ENCODE measurements around the gene BTRC.
A peak's percentile ranks its signal among the peaks of the same experiment; 100 is the strongest.
"Not testable (repeated sequence)": the region's sequence is repeated elsewhere in the genome, so short reads cannot be mapped to it uniquely, and the experiment has no call there.

The BTRC gene

GRCh38 chr10:101585841-101586240 lies 231.9 kb downstream of the BTRC start:
- 92 to 97% methylated on average over 8 to 9 of the region's 9 CpGs for WGBS, 2 experiments (ENCODE audit: insufficient coverage in 2 of 2)
- no peaks in the 10 kb centered on the region for H3K4me1 ChIP-seq (ENCODE audit: control insufficient read depth, insufficient read depth, low read length, poor library complexity, severe bottlenecking)
- H3K4me3 ChIP-seq (ENCODE audit: extremely low read depth, insufficient read depth, low read length, poor library complexity, severe bottlenecking): no peak overlapping the region
- H3K36me3 ChIP-seq (ENCODE audit: control insufficient read depth, insufficient read depth, low read length): peaks cover 29% of the 10 kb centered on the region
- no peak overlapping the region for H3K27ac ChIP-seq (ENCODE audit: low read depth, low read length, severe bottlenecking)
- no peaks in the 10 kb centered on the region for H3K9me3 ChIP-seq (ENCODE audit: control insufficient read depth, low read length)

GRCh38 chr10:101587725-101588653 lies 234.0 kb downstream of the BTRC start, which contains the start of the genes DPCD and POLL:
DPCD (plus strand) TSS chr10:101588321; CDS start chr10:101588337, 16 bp downstream.
POLL (minus strand) TSS chr10:101588257; CDS start chr10:101587360, 897 bp downstream.
- Histone ChIP-seq H3K27ac (ENCODE audit: low read depth, low read length, severe bottlenecking) (peak within 1 kb of the TSS; percentile 49), H3K4me3 (ENCODE audit: extremely low read depth, insufficient read depth, low read length, poor library complexity, severe bottlenecking) (peak within 1 kb of the TSS; percentile 95), H3K36me3 (ENCODE audit: control insufficient read depth, insufficient read depth, low read length) (peaks cover 22% of the 10 kb centered on the region), H3K4me1 (ENCODE audit: control insufficient read depth, insufficient read depth, low read length, poor library complexity, severe bottlenecking) (no peaks in the 10 kb centered on the region), H3K9me3 (ENCODE audit: control insufficient read depth, low read length) (no peaks in the 10 kb centered on the region)
- 0 to 1% methylated on average over 33 to 41 of the region's 50 CpGs for WGBS, 2 experiments (ENCODE audit: insufficient coverage in 2 of 2)

GRCh38 chr10:101588879-101589278 lies 234.9 kb downstream of the BTRC start:
- Histone ChIP-seq H3K36me3 (ENCODE audit: control insufficient read depth, insufficient read depth, low read length) (peaks cover 13% of the 10 kb centered on the region), H3K9me3 (ENCODE audit: control insufficient read depth, low read length) (no peaks in the 10 kb centered on the region), H3K27ac (ENCODE audit: low read depth, low read length, severe bottlenecking) (peak overlapping the region; percentile 49), H3K4me3 (ENCODE audit: extremely low read depth, insufficient read depth, low read length, poor library complexity, severe bottlenecking) (peak overlapping the region; percentile 95), H3K4me1 (ENCODE audit: control insufficient read depth, insufficient read depth, low read length, poor library complexity, severe bottlenecking) (no peaks in the 10 kb centered on the region)
- 0 to 57% methylated on average over 1 to 5 of the region's 5 CpGs for WGBS, 2 experiments (ENCODE audit: insufficient coverage in 2 of 2)

GRCh38 chr10:101593331-101593730 lies 239.4 kb downstream of the BTRC start:
- H3K4me3 ChIP-seq (ENCODE audit: extremely low read depth, insufficient read depth, low read length, poor library complexity, severe bottlenecking); H3K4me1 ChIP-seq (ENCODE audit: control insufficient read depth, insufficient read depth, low read length, poor library complexity, severe bottlenecking); H3K9me3 ChIP-seq (ENCODE audit: control insufficient read depth, low read length); H3K36me3 ChIP-seq (ENCODE audit: control insufficient read depth, insufficient read depth, low read length); H3K27ac ChIP-seq (ENCODE audit: low read depth, low read length, severe bottlenecking): not testable (repeated sequence)
- 100% methylated on average over 2 of the region's 2 CpGs; no CpG with 5 or more reads in 1 of the 2 experiments for WGBS, 2 experiments (ENCODE audit: insufficient coverage in 2 of 2)

GRCh38 chr10:101595591-101596433 lies 241.8 kb downstream of the BTRC start:
- no peak overlapping the region for H3K4me3 ChIP-seq (ENCODE audit: extremely low read depth, insufficient read depth, low read length, poor library complexity, severe bottlenecking)
- no peak overlapping the region for H3K27ac ChIP-seq (ENCODE audit: low read depth, low read length, severe bottlenecking)
- 96 to 97% methylated on average over 6 of the region's 13 CpGs for WGBS, 2 experiments (ENCODE audit: insufficient coverage in 2 of 2)
- H3K9me3 ChIP-seq (ENCODE audit: control insufficient read depth, low read length): no peaks in the 10 kb centered on the region
- no peaks in the 10 kb centered on the region for H3K4me1 ChIP-seq (ENCODE audit: control insufficient read depth, insufficient read depth, low read length, poor library complexity, severe bottlenecking)
- no peaks in the 10 kb centered on the region for H3K36me3 ChIP-seq (ENCODE audit: control insufficient read depth, insufficient read depth, low read length)

- Histone ChIP-seq H3K4me3 (ENCODE audit: extremely low read depth, insufficient read depth, low read length, poor library complexity, severe bottlenecking) (no peak overlapping the region), H3K36me3 (ENCODE audit: control insufficient read depth, insufficient read depth, low read length) (no peaks in the 10 kb centered on the region), H3K9me3 (ENCODE audit: control insufficient read depth, low read length) (no peaks in the 10 kb centered on the region), H3K27ac (ENCODE audit: low read depth, low read length, severe bottlenecking) (no peak overlapping the region), H3K4me1 (ENCODE audit: control insufficient read depth, insufficient read depth, low read length, poor library complexity, severe bottlenecking) (no peaks in the 10 kb centered on the region)
- WGBS, 2 experiments (ENCODE audit: insufficient coverage in 2 of 2): 71 to 76% methylated on average over 11 to 12 of the region's 14 CpGs
Observed at GRCh38 chr10:101597091-101597900, 243.3 kb downstream of the BTRC start.

- Histone ChIP-seq H3K9me3 (ENCODE audit: control insufficient read depth, low read length) (no peaks in the 10 kb centered on the region), H3K27ac (ENCODE audit: low read depth, low read length, severe bottlenecking) (no peak overlapping the region), H3K36me3 (ENCODE audit: control insufficient read depth, insufficient read depth, low read length) (peaks cover 9% of the 10 kb centered on the region), H3K4me3 (ENCODE audit: extremely low read depth, insufficient read depth, low read length, poor library complexity, severe bottlenecking) (no peak overlapping the region), H3K4me1 (ENCODE audit: control insufficient read depth, insufficient read depth, low read length, poor library complexity, severe bottlenecking) (peaks cover under 1% of the 10 kb centered on the region)
- 80% methylated on average over 1 of the region's 1 CpG; no CpG with 5 or more reads in 1 of the 2 experiments for WGBS, 2 experiments (ENCODE audit: insufficient coverage in 2 of 2)
Observed at GRCh38 chr10:101601541-101601940, 247.6 kb downstream of the BTRC start.

GRCh38 chr10:101602761-101603398 lies 248.9 kb downstream of the BTRC start:
- WGBS, 2 experiments (ENCODE audit: insufficient coverage in 2 of 2): 0 to 40% methylated on average over 2 to 5 of the region's 6 CpGs
- H3K9me3 ChIP-seq (ENCODE audit: control insufficient read depth, low read length): no peaks in the 10 kb centered on the region

More at GRCh38 chr10:101602761-101603398, 248.9 kb downstream of the BTRC start:
- H3K27ac ChIP-seq (ENCODE audit: low read depth, low read length, severe bottlenecking): no peak overlapping the region
- peaks cover 14% of the 10 kb centered on the region for H3K4me1 ChIP-seq (ENCODE audit: control insufficient read depth, insufficient read depth, low read length, poor library complexity, severe bottlenecking)
- peaks cover 9% of the 10 kb centered on the region for H3K36me3 ChIP-seq (ENCODE audit: control insufficient read depth, insufficient read depth, low read length)
- H3K4me3 ChIP-seq (ENCODE audit: extremely low read depth, insufficient read depth, low read length, poor library complexity, severe bottlenecking): no peak overlapping the region

All from mesodermal cell (in vitro differentiated cells).